Frontal cortex (tissue), 4 donors: ENCODE measurements around the gene MS4A12. TPM values are rescaled to one million over a fixed set of nuclear protein-coding genes. Genes with fewer than 3 reads are reported as not detected.
"Not testable (repeated sequence)": the region's sequence is repeated elsewhere in the genome, so short reads cannot be mapped to it uniquely, and the experiment has no call there.

Source experiments
- DNase-seq, 2 donors: peaks; one replicate each; pipeline ENCODE4 v3.0.0; 2012; ENCODE audit warnings: low spot score in 2 of 2
- FAIRE-seq: peaks from 2 replicates; lab custom pipeline; 2012; peaks lifted over from hg19 to GRCh38; lab: Jason Lieb, UNC
- total RNA-seq: library from RNA; depleted of rRNA; stranded (reverse); fragments of >200 nt; gene quantifications from one replicate; pipeline ENCODE4 v1.2.3, GENCODE V29; 2014
- donor health status: control.
- donor health status: control.
- donor health status: control.

The MS4A12 gene
- total RNA-seq = not detected

GRCh38 chr11:60492488-60493009 is at the start of gene MS4A12:
TSS of gene MS4A12 (plus strand) at chr11:60492778. CDS start at chr11:60497319, 4,541 bp downstream.
- FAIRE-seq = no peak
- DNase-seq = no peak

- FAIRE-seq (no peak), DNase-seq (no peak)
Observed at GRCh38 chr11:60447070-60447469, 45.5 kb upstream of the MS4A12 start.

GRCh38 chr11:60447846-60448245 is 44.7 kb upstream of the MS4A12 start:
- FAIRE-seq = no peak
- no peak for DNase-seq

- FAIRE-seq, DNase-seq: not testable (repeated sequence)
Observed at GRCh38 chr11:60451185-60451584, 41.4 kb upstream of the MS4A12 start.

- no peak for FAIRE-seq
- DNase-seq = no peak
Observed at GRCh38 chr11:60454212-60454611, 38.4 kb upstream of the MS4A12 start.

- no peak for FAIRE-seq
- DNase-seq = no peak
Observed at GRCh38 chr11:60455531-60456042, 37.0 kb upstream of the MS4A12 start, which contains the start of gene MS4A1. TSS of gene MS4A1 (plus strand) at chr11:60455847. CDS start at chr11:60462375, 6,528 bp downstream.

- DNase-seq = no peak
- no peak for FAIRE-seq
Observed at GRCh38 chr11:60457576-60457975, 35.0 kb upstream of the MS4A12 start.

GRCh38 chr11:60459345-60459744 is 33.2 kb upstream of the MS4A12 start:
- FAIRE-seq (no peak), DNase-seq (no peak)

- DNase-seq = no peak
- no peak for FAIRE-seq
Observed at GRCh38 chr11:60468829-60469228, 23.7 kb upstream of the MS4A12 start.

- no peak for FAIRE-seq
- DNase-seq = no peak
Observed at GRCh38 chr11:60469723-60470122, 22.9 kb upstream of the MS4A12 start.

- FAIRE-seq = no peak
- no peak for DNase-seq
Observed at GRCh38 chr11:60477035-60477445, 15.5 kb upstream of the MS4A12 start.

GRCh38 chr11:60482361-60482760 is 10.2 kb upstream of the MS4A12 start:
- FAIRE-seq (no peak), DNase-seq (no peak)

- no peak for FAIRE-seq
- DNase-seq = no peak
Observed at GRCh38 chr11:60485987-60486386, 6.6 kb upstream of the MS4A12 start.

- no peak for FAIRE-seq
- no peak for DNase-seq
Observed at GRCh38 chr11:60493454-60493853, 876 bp downstream of the MS4A12 start.

- DNase-seq = no peak
- no peak for FAIRE-seq
Observed at GRCh38 chr11:60498399-60498798, 5.8 kb downstream of the MS4A12 start.

GRCh38 chr11:60498853-60499252 is 6.3 kb downstream of the MS4A12 start:
- FAIRE-seq = no peak
- DNase-seq = no peak

- DNase-seq (no peak), FAIRE-seq (no peak)
Observed at GRCh38 chr11:60500276-60500910, 7.8 kb downstream of the MS4A12 start.

GRCh38 chr11:60502221-60502775 is 9.7 kb downstream of the MS4A12 start:
- no peak for FAIRE-seq
- DNase-seq = no peak

- no peak for FAIRE-seq
Observed at GRCh38 chr11:60504219-60504905, 11.8 kb downstream of the MS4A12 start.

GRCh38 chr11:60509609-60510008 is 17.0 kb downstream of the MS4A12 start:
- not testable (repeated sequence) for DNase-seq, FAIRE-seq

More at GRCh38 chr11:60504219-60504905, 11.8 kb downstream of the MS4A12 start:
- DNase-seq = no peak

- FAIRE-seq, DNase-seq: not testable (repeated sequence)
Observed at GRCh38 chr11:60510209-60510608, 17.6 kb downstream of the MS4A12 start.
